Measurements from ENCODE around the gene UQCRHL. TPM values are rescaled to one million over a fixed set of nuclear protein-coding genes. Genes with fewer than 3 reads are reported as not detected.

Gene UQCRHL
- total RNA-seq, 2 donors from 2014 or later: 1.6 to 3.7 TPM

DNA sequence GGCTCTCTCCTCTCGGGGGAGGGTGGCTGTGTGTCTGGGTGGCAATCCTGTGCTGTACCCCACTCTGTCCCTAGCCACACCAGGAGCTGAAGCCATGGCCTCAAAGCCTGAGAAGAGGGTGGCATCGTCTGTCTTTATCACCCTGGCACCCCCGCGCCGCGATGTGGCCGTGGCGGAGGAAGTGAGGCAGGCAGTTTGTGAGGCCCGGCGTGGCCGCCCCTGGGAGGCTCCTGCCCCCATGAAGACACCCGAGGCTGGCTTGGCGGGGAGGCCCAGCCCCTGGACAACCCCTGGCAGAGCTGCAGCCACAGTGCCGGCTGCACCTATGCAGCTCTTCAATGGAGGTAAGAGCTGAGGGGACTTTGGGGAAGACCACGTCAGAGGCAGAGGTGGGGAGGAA lies 42.6 kb downstream of the UQCRHL start:
- TF ChIP-seq, protein P1, sequence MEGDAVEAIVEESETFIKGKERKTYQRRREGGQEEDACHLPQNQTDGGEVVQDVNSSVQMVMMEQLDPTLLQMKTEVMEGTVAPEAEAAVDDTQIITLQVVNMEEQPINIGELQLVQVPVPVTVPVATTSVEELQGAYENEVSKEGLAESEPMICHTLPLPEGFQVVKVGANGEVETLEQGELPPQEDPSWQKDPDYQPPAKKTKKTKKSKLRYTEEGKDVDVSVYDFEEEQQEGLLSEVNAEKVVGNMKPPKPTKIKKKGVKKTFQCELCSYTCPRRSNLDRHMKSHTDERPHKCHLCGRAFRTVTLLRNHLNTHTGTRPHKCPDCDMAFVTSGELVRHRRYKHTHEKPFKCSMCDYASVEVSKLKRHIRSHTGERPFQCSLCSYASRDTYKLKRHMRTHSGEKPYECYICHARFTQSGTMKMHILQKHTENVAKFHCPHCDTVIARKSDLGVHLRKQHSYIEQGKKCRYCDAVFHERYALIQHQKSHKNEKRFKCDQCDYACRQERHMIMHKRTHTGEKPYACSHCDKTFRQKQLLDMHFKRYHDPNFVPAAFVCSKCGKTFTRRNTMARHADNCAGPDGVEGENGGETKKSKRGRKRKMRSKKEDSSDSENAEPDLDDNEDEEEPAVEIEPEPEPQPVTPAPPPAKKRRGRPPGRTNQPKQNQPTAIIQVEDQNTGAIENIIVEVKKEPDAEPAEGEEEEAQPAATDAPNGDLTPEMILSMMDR (conservative IDR thresholded peaks at IDR 0.05): no peak
- H3K4me3 Mint-ChIP-seq: no peak overlapping the region
- 92 to 97% methylated on average over 12 to 15 of the region's 15 CpGs for WGBS, 2 experiments (ENCODE audit: insufficient coverage in 1 of 2, insufficient read length in 1 of 2)
- H3K4me3 ChIP-seq (ENCODE audit: low read length): no peak overlapping the region
- no peak overlapping the region for H3K9ac ChIP-seq (ENCODE audit: extremely low read depth, low read length, poor library complexity, severe bottlenecking)
- no peaks in the 10 kb centered on the region for H3K27me3 Mint-ChIP-seq (ENCODE audit: insufficient read depth)
- H3K9me3 Mint-ChIP-seq: no peaks in the 10 kb centered on the region
- H3K9me3 ChIP-seq (ENCODE audit: control insufficient read depth, low read length): no peaks in the 10 kb centered on the region
- no peak overlapping the region for H3K27ac Mint-ChIP-seq
- no peaks in the 10 kb centered on the region for H3K27me3 ChIP-seq (ENCODE audit: control insufficient read depth, insufficient read depth, low read length, poor library complexity, severe bottlenecking)
- H3K36me3 Mint-ChIP-seq (ENCODE audit: low read depth): peaks cover 39% of the 10 kb centered on the region
- peaks cover 70% of the 10 kb centered on the region for H3K36me3 ChIP-seq (ENCODE audit: control insufficient read depth, insufficient read depth, low read length)
- H3K4me1 ChIP-seq (ENCODE audit: control insufficient read depth, insufficient read depth, low read length): peaks cover 6% of the 10 kb centered on the region
- DNase-seq: no peak
- no peak overlapping the region for H3K27ac ChIP-seq (ENCODE audit: low read depth, low read length)
- H3K4me1 Mint-ChIP-seq: peaks cover 26% of the 10 kb centered on the region

DNA sequence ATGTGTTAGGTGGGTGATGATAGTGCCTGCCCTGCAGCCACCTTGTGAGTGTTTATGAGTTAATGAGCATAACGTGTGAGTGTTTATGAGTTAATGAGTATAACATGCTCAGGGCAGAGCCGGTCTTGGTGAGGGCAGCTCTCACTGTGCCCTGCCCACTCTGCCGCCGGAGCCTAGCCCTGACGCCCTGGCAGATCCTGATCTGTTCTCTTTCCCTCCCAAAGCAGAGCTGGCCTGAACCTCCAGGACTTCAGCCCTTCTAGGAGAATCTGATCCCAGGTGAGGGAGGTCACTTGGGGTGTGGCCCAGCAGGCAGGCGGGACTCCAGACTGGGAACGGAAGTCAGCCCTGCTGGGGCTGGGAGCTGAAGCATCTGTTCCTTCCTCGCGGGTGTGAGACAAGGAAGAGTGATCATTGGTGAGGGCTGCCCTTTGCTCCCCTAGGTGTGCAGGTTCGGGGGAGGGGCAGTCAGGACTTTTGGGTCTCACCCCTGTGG lies 43.1 kb downstream of the UQCRHL start:
- TF ChIP-seq, protein P1 (conservative IDR thresholded peaks at IDR 0.05): no peak
- Histone ChIP-seq H3K9me3 (ENCODE audit: control insufficient read depth, low read length) (no peaks in the 10 kb centered on the region), H3K27me3 (ENCODE audit: control insufficient read depth, insufficient read depth, low read length, poor library complexity, severe bottlenecking) (no peaks in the 10 kb centered on the region), H3K4me3 (ENCODE audit: low read length) (no peak overlapping the region), H3K36me3 (ENCODE audit: control insufficient read depth, insufficient read depth, low read length) (peaks cover 68% of the 10 kb centered on the region), H3K27ac (ENCODE audit: low read depth, low read length) (no peak overlapping the region), H3K9ac (ENCODE audit: extremely low read depth, low read length, poor library complexity, severe bottlenecking) (no peak overlapping the region), H3K4me1 (ENCODE audit: control insufficient read depth, insufficient read depth, low read length) (peaks cover 6% of the 10 kb centered on the region)
- Mint-ChIP-seq H3K36me3 (ENCODE audit: low read depth) (peaks cover 38% of the 10 kb centered on the region), H3K9me3 (no peaks in the 10 kb centered on the region), H3K4me1 (peaks cover 26% of the 10 kb centered on the region), H3K4me3 (no peak overlapping the region), H3K27ac (peak overlapping the region; percentile 1), H3K27me3 (ENCODE audit: insufficient read depth) (no peaks in the 10 kb centered on the region)
- no peak for DNase-seq
- 94% methylated on average over 2 to 10 of the region's 10 CpGs for WGBS, 2 experiments (ENCODE audit: insufficient coverage in 1 of 2, insufficient read length in 1 of 2)

DNA sequence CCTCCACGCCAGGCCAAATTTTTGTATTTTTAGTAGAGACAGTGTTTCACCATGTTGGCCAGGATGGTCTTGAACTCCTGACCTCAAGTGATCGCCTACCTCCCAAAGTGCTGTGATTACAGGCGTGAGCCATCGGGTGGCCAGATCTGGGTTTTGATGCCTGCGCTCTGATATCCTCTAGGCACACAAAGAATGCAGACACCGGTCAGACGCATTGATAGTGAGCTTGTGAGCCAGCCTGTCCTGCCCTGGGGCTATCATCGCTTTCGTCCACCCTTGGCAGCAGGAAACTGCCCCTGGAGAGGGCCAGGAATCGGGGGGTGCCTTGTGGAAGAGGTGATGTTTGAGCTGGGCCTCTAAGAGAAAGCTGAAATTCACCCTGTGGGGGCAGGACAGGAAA lies 44.9 kb downstream of the UQCRHL start:
- DNase-seq: no peak
- TF ChIP-seq, protein P1 (conservative IDR thresholded peaks at IDR 0.05): peak; percentile 46
- H3K27ac Mint-ChIP-seq: peak overlapping the region; percentile 89

More for the DNA sequence above, 44.9 kb downstream of the UQCRHL start:
- Mint-ChIP-seq H3K4me1 (peaks cover 29% of the 10 kb centered on the region), H3K9me3 (no peaks in the 10 kb centered on the region), H3K27me3 (ENCODE audit: insufficient read depth) (no peaks in the 10 kb centered on the region), H3K36me3 (ENCODE audit: low read depth) (peaks cover 28% of the 10 kb centered on the region), H3K4me3 (no peak overlapping the region)
- Histone ChIP-seq H3K9me3 (ENCODE audit: control insufficient read depth, low read length) (no peaks in the 10 kb centered on the region), H3K9ac (ENCODE audit: extremely low read depth, low read length, poor library complexity, severe bottlenecking) (no peak overlapping the region), H3K27ac (ENCODE audit: low read depth, low read length) (no peak overlapping the region), H3K27me3 (ENCODE audit: control insufficient read depth, insufficient read depth, low read length, poor library complexity, severe bottlenecking) (no peaks in the 10 kb centered on the region), H3K36me3 (ENCODE audit: control insufficient read depth, insufficient read depth, low read length) (peaks cover 52% of the 10 kb centered on the region), H3K4me3 (ENCODE audit: low read length) (no peak overlapping the region), H3K4me1 (ENCODE audit: control insufficient read depth, insufficient read depth, low read length) (peaks cover 12% of the 10 kb centered on the region)
- 83 to 87% methylated on average over 6 to 10 of the region's 10 CpGs for WGBS, 2 experiments (ENCODE audit: insufficient coverage in 1 of 2, insufficient read length in 1 of 2)
